AG04449 (cell line): Measurements from ENCODE around the gene LRIG3.
A peak's percentile ranks its signal among the peaks of the same experiment; 100 is the strongest.

ENCODE experiments used
- CTCF ChIA-PET: fragments of 350-600 bp; formaldehyde crosslinking; extraction: SDS; loops from one replicate; lab custom pipeline; 2021; ENCODE audit warnings: antibody characterized with exemption; lab: Yijun Ruan, JAX
- POLR2A ChIA-PET: fragments of 400-600, 350-600 bp; formaldehyde crosslinking; extraction: SDS; loops from one replicate; lab custom pipeline; 2020; ENCODE audit warnings: antibody characterized with exemption, inconsistent platforms; lab: Yijun Ruan, JAX
- DNase-seq: peaks from one replicate; pipeline ENCODE4 v3.0.0-alpha.2; 2010; ENCODE audit warnings: low read depth, low spot score
- H3K4me3 ChIP-seq: 2 replicates; pipeline ENCODE4 v1.5.1; 2011; ENCODE audit warnings: low read depth, mild to moderate bottlenecking, control low read depth, low read length
- TF ChIP-seq, protein P1 (sequence below): IDR thresholded peaks from one replicate; pipeline ENCODE4 v1.5.1; 2011; ENCODE audit warnings: mild to moderate bottlenecking, moderate library complexity, low read length, control low read depth, inconsistent platforms; ENCODE audit not compliant: insufficient read depth; ENCODE audit errors: missing control alignments

The LRIG3 gene

DNA sequence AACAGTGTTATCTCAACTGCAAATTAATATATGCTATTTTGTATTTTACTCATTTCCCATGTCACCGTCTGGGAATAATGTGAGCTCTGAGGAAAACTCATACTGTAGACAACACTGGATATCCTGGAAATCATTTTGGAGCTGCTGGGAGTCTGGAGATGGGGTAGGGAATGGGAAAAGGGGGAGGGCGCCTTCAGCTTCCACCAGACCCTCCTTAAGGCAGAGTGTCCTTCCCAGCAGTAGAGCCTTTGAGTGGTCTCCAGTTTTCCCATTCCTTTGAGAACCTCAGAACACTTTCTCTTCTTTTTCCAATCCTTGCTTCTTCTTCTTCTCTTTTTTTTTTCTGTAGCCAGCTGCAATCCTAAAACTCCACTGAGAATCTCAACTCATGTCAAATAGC lies 5.4 kb upstream of the LRIG3 start:
- ChIA-PET CTCF (interaction anchor here (0.8 kb wide), 1 partner anchor 385 kb away, joined by 3 read pairs; no protein-coding TSS in a partner anchor), POLR2A (no interaction called here)
- TF ChIP-seq, protein P1, sequence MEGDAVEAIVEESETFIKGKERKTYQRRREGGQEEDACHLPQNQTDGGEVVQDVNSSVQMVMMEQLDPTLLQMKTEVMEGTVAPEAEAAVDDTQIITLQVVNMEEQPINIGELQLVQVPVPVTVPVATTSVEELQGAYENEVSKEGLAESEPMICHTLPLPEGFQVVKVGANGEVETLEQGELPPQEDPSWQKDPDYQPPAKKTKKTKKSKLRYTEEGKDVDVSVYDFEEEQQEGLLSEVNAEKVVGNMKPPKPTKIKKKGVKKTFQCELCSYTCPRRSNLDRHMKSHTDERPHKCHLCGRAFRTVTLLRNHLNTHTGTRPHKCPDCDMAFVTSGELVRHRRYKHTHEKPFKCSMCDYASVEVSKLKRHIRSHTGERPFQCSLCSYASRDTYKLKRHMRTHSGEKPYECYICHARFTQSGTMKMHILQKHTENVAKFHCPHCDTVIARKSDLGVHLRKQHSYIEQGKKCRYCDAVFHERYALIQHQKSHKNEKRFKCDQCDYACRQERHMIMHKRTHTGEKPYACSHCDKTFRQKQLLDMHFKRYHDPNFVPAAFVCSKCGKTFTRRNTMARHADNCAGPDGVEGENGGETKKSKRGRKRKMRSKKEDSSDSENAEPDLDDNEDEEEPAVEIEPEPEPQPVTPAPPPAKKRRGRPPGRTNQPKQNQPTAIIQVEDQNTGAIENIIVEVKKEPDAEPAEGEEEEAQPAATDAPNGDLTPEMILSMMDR = no peak
- no peak overlapping the region for H3K4me3 ChIP-seq
- DNase-seq = no peak

DNA sequence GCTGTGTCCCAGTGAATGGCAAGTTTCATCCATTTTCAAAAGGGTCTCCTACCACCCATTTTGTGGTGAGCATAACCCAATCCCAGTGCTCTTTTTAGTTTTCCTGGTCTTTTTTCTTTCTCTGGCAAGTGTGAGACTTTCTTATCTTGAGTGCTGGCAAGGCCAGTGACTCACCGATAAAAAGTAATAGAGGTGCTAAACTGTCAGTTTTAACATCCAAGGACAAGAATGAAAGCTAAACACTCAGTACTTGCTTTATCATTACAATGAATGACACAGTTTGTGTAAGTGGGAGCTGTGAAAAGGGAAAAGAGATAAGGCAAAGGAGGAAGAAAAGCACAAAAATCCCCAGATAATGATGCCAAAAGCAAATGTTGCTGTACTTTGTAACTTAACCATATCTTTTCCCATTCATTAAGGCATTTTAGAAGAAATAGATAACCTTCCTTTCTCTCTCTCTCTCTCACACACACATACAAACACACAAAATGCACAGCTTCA lies 4.9 kb upstream of the LRIG3 start:
- POLR2A ChIA-PET = no interaction called here
- no peak overlapping the region for H3K4me3 ChIP-seq
- CTCF ChIA-PET = interaction anchor here (0.8 kb wide), 1 partner anchor 385 kb away, joined by 3 read pairs; no protein-coding TSS in a partner anchor
- DNase-seq = no peak
- TF ChIP-seq, protein P1 = no peak

DNA sequence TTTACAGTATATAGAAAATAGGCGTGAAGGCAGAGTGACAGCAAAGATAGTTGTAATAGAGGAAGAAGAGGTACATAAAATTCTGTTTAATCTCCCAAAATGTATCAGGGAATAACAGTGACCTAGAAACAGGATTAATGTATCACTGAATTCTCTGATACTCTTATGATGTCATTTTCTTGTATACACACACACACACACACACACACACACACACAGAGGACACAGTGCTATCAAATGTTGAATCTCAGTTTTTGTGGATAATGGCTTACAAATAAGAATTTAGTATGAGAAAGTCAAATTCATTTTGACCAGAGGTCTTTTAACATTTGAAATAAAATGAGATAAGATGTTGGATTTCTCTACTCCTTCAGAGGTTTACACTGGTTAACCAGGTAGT lies 4.3 kb upstream of the LRIG3 start:
- DNase-seq = no peak
- POLR2A ChIA-PET = no interaction called here
- CTCF ChIA-PET = no interaction called here
- no peak overlapping the region for H3K4me3 ChIP-seq
- TF ChIP-seq, protein P1 = no peak

DNA sequence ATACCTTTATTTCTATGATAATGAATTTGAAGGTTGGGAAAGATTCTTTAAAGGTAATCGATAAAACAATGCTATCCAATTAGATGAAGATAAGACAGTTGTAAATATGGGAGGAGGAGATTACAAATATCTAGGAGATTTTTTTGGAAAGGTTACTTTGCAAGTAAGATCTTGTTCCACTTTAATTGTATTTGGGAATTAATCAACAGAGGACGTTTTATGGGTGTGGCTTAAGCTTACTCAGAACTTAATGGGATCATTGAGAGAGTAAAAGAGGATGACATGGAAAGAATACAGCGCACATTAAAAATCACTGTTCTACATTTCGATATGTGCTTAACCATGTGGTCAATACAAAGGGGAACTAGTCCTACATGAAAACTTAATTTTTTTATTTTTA lies 3.5 kb upstream of the LRIG3 start:
- TF ChIP-seq, protein P1 = no peak
- ChIA-PET CTCF (no interaction called here), POLR2A (interaction anchor here (0.8 kb wide), 1 partner anchor 55 kb away, joined by 3 read pairs; no protein-coding TSS in a partner anchor)
- no peak overlapping the region for H3K4me3 ChIP-seq
- DNase-seq = no peak

DNA sequence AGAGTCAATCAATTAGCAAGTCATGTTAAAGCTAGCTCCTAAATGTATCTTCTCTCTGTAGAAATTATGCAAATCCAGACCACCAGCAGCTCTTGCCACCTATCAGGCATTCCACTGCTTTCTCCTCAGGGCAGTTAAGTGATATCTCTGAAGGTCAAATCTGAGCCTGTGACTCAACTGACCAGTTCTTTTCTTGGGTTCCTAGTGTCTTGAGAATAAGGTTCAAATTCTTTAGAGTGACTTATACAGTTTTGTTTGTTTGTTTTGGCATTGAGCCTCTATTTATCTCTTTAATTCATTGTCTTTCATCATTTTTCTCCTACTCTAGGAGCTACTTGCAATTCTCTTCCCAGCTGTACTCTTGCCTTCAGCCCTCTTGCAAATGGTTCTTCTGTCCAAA lies 2.5 kb upstream of the LRIG3 start:
- H3K4me3 ChIP-seq = no peak overlapping the region
- TF ChIP-seq, protein P1 = no peak
- ChIA-PET POLR2A (no interaction called here), CTCF (no interaction called here)
- DNase-seq = no peak

DNA sequence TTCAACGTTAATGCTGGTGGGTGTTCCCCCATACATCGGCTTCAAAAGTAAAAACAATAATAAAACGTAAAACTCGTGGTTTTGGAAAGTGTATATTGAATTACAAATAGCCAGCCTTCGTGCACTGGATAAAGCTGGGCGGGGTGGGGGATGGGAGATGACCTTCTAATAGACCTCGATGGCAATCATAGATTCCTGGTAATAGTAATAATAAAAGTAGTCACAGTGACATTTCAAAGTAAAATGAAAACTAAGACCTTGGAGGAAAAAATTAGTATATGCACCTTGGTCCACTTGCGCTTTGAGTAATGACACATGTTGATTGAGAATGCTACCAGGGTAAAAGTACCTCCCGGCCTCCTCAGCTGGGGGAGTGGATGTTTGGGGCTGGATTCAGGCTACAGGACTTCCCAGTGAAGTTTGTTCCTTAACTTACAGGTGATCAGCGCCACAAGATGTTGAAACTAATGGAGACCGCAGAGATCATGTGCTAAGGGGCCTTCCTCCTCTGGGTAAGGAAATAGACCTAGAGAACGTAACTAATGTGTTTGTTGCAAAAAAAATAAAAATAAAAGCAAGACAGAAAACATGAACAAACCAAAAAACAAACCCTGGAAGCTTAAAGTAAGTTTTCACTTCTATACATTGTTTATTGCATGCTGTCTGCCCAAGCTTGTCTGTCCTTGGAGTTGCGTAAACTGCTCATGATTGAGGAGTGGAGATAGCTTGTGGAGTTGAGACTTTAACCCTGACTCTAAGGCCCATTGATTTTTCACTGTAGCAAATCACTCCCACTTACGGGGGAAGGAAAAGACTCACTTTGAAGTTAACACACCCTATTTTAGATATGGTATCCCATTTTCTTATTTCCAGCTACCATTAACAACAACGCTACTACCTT lies 907 bp upstream of the LRIG3 start:
- TF ChIP-seq, protein P1 = no peak
- no peak for DNase-seq
- POLR2A ChIA-PET = interaction anchor here (0.7 to 1.5 kb wide), 4 partner anchors 9 to 164 kb away, joined by 3 to 9 read pairs (median 5); no protein-coding TSS in a partner anchor
- CTCF ChIA-PET = interaction anchor here (1.4 to 3.6 kb wide), 4 partner anchors 8 to 380 kb away, joined by 4 to 15 read pairs (median 5); no protein-coding TSS in a partner anchor
- H3K4me3 ChIP-seq = peak overlapping the region; percentile 96
